Right ventricle myocardium inferior (tissue), 1 donor: Measurements from ENCODE around the gene GJA10. TPM values are rescaled to one million over a fixed set of nuclear protein-coding genes. Genes with fewer than 3 reads are reported as not detected.

Experiments
- ATAC-seq: fragments of 200-7000 bp; cut with Tn5 transposase; one replicate; pipeline ENCODE4 v1.9.1; 2020; ENCODE audit warnings: mild to moderate bottlenecking, moderate library complexity
- DNase-seq: peaks from one replicate; pipeline ENCODE4 v3.0.0; 2021; ENCODE audit errors: missing footprints
- intact Hi-C: fragments of 100-400 bp; cut with DNase I; formaldehyde crosslinking; loops from one replicate; pipeline ENCODE4 v1.11.0; 2022
- total RNA-seq: library from RNA; stranded (reverse); fragmentation: NEBNext Ultra II Directional; extraction: Animal tissue kit (Norgen Biotek cat#: 25700); gene quantifications from one replicate; pipeline ENCODE4 v1.2.1, GENCODE V29; 2021
- donor health status: DM: no; HTN: yes; CAD: no; lungs with severe emphysema.

Gene GJA10
- total RNA-seq, 1 donor from 2014 or later: not detected

DNA sequence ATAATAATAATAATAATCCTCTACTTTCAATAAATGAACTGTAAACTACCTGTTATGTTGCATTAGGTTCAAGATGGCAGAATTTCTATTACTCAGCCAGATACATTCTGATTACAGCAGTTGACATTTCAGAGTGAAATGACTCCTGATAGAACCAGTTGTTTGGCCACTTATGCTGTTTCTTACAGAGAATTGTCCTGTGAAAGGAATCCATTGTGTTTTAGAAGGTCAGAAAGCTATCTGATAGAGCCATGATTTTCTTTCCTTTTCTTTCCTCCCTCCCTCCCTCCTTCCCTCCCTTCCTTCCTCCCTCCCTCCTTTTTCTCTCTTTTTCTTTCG, 16.6 kb downstream of the GJA10 start:
- intact Hi-C loops: no loop called here
- DNase-seq (no peak), ATAC-seq (no peak)

DNA sequence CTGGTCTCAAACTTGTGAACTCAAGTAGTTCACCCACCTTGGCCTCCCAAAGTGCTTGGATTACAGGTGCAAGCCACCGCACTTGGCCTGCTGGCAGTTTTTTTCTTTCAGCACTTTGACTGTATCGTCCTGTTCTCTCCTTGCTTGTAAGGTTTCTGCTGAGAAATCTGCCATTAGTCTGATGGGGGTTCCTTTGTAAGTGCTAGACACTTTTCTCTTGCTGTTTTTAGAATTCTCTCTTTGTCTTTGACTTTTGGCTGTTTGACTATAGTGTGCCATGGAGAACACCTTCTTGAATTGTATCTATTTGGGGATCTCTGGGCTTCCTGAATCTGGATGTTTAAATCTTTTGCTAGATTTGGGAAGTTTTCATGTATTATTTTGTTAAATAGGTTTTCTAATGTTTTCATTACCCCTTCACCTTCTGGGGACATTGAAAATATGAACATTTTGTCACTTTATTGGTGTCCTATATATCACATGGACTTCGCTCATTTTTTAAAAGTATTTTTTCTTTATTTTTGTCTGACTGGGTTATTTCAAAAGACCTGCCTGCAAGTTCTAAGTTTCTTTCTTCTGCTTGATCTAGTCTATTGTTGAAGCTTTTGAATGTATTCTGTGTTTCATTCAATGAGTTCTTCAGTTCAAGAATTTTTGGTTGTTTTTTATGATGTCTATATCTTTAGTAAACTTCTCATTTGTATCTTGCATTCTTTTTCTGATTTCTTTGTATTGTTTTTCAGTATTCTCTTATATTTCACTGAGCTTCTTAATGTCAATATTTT, 22.1 kb downstream of the GJA10 start:
- ATAC-seq (no peak), DNase-seq (no peak)
- intact Hi-C loops: no loop called here

DNA sequence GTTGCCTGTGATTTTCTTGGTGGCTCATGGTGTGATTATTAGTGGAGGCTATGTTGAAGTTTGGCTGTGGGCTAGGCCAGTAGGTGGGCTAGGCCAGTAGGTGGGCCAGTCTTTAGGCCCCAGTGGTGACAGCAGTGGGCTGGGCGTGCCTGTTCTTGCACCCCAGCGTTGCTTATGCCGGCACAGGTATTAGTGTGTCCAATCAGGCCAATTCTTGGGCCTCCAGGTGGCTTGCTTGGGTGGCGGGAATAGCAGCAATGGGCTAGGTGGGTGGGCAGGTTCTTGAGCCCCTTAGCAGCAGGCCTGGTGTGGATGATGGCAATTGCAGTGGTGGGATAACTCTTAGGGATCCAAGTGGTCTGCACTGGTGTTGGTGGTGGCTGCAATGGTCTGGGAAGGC, 22.9 kb downstream of the GJA10 start:
- no peak for ATAC-seq
- no peak for DNase-seq
- intact Hi-C loops: no loop called here

DNA sequence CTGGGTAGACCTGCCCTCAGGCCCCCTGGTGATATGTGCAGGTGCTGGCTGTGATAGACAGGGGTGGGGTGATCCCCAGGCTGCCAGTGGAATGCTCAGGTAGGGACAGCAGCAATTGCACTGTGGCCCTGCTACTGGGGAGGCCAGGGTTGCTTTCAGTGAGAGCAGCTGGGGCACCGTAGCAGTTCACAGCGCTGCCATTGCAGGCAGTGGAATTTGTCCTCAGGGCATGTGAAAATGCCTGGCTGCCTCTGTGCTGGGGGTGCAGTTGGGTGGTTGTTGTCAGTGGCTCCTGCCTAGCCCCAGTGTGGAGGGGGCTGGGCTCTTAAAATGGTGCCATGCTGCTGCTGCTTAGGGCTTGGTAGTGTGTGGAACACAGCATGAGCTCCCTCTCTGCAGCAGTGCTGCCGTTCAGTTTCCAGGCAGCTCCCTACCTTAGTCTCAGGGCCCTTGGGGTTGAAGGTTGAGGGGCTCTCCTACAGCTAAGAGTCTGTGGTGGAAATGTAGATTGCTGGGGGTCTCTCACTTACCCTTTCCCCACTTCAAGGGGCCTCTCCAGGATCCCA, 23.6 kb downstream of the GJA10 start:
- intact Hi-C loops: no loop called here
- no peak for ATAC-seq
- DNase-seq: no peak

DNA sequence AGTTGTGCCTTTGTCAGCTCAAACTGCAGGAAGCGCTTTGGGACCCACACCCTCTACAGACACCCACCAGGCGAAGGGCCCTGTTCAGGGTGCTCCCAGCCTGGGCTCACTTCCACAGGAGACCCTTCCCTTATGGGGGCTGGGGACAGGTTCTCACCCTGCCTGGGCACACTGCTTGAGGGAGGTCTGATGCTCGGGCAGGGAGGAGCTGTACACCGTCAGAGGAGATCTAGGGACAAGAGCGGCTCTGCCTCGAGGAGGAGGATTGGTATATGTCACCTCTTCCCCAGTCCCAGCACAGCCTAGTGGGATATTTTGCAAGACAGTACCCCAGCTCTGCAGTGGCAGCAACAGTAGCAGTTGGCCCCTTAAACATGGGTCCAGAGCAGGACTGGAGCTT, 26.9 kb downstream of the GJA10 start:
- intact Hi-C loops: no loop called here
- ATAC-seq: no peak

DNA sequence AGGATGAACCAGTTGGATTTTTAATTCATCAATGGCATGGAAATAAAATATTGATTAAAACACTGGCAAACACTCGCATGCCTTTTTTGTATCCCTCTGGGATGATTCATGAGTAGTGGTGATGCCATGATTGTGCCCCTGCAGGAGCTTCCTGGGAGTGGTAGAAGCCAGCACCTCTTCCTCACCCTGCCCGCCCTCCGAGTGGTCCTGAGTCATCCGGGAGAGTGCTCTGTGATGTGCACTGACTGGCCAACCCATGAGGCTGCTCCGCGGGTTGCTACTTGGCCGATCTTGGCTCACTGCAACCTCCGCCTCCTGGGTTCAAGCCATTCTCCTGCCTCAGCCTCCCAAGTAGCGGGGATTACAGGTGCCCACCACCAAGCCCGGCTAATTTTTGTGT, 27.4 kb downstream of the GJA10 start:
- DNase-seq (no peak), ATAC-seq (no peak)
- intact Hi-C loops: no loop called here

More for the DNA sequence above, 26.9 kb downstream of the GJA10 start:
- DNase-seq: no peak

DNA sequence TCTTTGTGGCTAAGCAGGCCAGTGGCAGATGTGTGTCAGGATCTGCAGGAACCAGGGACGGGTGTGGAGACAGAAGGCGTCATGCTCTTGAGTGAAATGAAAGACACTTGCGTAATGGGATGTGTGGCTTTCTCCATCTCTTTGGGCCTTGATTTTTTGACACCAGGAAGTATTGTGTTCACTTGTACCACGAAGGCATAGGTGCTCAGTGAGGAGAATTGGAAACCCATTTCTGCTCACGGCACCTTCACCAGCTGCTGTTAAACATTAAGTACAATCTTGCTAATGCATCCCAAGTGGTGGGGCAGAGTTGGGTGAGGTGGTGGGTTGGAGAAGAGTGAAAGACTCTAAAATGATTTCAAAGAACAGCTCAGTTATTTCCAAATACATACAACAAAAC, 30.0 kb downstream of the GJA10 start:
- ATAC-seq: no peak
- intact Hi-C loops: no loop called here
- no peak for DNase-seq

DNA sequence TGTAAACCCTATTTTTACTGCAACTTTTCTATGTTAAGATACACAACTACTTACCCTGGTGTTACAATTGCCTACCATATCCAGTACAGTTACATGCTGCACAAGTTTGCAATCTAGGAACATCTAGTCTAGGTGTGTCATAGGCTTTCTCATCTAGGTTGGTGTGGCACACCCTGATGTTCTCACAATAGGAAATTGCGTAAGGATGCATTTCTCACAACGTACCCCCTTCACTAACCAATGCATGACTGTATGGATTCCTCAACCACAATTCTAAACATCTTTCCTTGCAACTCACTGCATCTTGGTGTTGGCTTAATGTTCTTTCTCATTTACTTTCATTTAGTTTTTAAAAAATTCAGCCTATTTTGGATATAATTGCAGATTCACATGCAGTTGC, 31.6 kb downstream of the GJA10 start:
- no peak for ATAC-seq
- intact Hi-C loops: no loop called here
- DNase-seq: no peak

DNA sequence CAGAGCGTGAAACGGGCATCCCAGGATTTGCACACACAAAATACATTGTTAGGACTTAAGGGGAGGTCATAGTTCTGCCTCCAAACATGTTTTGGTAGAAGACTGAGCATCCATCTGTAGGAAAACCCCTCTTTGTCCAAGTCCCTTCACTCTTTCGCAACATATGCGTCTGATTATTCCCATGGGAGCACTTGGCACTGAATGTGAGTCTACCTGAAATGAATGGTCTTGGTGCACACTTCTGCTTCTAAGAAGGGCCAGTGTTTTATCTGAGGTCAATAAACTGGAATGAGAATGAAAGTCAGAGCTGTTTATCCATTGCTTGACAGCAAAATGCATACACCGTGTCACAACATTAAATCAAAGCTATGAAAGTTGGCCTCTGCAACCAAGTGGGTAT, 33.0 kb downstream of the GJA10 start:
- ATAC-seq: no peak
- intact Hi-C loops: no loop called here
- DNase-seq: no peak

DNA sequence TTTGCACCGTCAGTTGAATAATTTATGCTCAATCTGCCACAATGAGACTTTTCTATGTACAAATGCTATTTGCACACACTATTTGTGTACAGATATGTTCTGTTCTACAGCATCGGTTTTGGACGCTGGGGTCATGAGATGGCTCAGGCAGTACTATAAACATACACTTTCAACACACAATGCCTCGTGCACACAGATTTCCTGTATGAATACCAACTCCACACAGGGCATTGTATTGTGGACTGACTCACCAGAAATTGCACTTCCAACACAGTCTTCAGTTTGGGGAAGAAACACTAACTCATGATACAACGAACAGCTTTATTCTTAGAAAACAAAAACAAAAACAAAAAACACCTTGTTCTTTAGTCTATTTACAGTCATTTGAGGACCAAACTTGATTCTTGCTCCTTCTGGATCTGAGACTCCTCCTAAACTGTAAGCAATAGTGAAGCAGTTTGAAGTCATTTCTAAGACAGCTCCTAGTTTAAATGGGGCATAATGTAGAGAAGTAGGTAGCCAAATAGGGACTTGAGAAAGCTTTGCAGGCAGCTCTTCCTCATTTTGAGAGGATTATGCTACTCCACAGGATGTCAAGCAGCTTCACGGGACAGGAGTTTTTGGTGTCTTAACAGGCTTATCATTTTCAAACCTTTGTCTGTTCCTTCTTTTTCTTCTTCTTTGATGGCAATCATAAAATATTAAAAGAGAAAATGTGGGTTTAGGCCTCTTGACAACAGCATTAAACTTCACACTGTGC, 33.7 kb downstream of the GJA10 start:
- no peak for ATAC-seq
- intact Hi-C loops: no loop called here
- no peak for DNase-seq

DNA sequence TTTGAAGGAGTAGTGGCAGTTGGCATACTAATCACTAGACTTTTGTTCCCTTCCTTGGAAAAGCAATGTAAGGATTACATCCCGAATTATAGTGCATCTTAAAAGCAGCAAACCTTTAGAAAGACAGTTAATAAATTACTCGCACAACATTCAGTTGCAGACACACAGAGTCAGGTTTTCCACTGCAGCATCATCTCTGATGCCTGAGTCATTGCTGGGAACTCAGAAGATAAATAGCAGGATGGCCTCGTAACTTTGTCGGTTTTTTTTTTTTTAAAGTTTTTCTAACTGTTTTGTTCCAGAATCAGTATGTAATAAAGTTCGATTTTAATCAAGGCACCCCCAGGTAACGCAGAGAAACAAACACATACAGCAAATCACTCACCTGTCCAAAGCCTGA, 34.3 kb downstream of the GJA10 start:
- intact Hi-C loops: no loop called here
- ATAC-seq (no peak), DNase-seq (no peak)

DNA sequence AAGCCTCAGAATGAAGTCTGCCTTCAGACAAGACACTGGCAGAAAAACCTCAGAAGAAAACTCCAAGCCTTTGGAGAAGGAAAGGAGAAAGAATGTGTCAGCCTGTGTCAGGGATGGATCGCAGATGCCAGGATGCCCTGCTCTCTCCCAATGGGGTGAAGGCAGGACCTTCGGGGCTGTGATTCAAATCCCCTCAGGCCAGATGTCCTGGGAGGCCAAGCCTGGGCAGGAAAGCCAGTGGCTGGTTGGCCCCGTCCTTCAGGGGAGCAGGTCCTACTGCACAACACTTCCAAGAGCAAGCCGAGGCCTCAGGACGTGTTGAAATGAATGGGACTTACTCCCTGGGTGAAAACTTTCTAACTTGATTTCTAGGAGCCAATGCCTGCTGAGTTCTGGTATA, 36.5 kb downstream of the GJA10 start:
- intact Hi-C loops: no loop called here
- DNase-seq (no peak), ATAC-seq (no peak)

DNA sequence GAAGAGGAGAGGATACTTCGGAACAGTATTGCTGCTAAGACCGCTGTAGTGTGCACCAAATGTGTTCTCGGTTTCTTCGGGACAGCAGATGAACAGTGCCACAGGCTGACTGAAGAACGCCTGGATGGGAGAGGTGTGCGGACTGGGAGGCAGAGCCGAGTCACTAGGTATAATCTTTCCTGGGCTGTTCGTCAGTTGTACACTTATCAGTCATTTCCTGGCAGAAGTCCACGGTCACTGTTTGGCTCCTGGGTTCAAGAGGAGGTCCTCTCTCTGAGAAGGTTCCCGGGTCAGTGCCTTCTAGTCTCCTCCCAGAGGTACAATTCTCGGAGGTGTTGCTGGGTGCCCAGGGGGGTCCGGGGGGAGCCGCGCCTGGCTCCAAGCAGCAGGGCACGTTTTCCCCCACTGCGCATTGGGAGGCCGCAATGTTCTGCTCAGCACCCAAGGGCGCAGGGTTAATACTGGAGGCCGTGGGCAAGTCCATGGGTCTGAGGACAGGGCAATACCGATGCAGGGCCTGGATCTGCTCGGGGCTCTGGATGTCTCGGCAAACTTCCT, 38.1 kb downstream of the GJA10 start:
- DNase-seq: no peak
- intact Hi-C loops: no loop called here

DNA sequence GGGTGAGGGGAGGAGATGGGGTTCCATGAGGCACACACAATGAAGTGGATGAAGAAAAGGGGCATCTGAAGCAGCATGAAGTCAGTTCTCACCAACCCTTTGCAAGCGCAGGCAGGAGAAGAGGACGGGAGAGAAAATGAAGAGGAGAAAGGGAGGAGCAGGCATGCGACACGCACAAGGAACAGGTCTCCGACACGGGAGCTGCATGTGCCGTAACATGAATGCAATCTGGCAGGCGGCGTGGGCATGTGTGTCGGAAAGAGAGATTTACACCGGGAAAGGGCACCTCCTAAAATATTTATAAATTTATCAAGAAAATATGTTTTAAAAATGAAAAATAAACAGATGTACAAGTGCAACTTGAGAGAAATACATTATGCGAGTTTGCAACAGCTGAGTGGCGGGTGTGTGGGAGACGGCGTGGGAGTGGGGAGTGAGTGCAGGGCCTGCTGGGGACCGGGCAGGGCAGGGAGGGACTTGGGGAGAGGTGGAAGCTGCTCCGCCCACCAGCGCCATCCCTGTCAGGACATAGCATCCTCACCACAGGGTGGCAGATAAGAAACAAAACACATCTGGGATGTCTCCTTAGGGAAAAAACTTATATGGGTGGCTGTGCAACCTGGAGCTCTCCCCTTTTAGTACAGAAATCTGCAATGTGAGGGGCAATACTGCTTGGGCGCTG, 40.6 kb downstream of the GJA10 start:
- no peak for ATAC-seq
- intact Hi-C loops: no loop called here
- DNase-seq: no peak

More for the DNA sequence above, 38.1 kb downstream of the GJA10 start:
- no peak for ATAC-seq

DNA sequence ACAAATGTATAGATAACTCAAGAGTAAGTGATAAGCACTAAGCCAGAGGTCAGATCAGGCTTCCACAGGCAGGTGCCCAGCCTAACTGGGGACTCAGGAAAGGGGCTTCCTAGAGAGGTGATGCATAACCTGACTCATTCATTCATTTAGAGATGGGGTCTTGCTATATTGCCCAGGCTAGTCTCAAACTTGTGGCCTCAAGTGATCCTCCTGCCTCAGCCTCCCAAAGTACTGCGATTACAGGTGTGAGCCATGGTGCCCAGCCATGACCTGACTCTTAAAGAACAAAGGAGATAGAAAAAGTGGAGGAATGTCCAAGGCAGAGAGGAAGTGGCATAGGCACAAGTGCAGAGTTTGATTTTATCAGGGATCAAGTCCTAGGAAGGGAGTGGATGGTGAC, 41.9 kb downstream of the GJA10 start:
- ATAC-seq (no peak), DNase-seq (no peak)
- intact Hi-C loops: no loop called here

DNA sequence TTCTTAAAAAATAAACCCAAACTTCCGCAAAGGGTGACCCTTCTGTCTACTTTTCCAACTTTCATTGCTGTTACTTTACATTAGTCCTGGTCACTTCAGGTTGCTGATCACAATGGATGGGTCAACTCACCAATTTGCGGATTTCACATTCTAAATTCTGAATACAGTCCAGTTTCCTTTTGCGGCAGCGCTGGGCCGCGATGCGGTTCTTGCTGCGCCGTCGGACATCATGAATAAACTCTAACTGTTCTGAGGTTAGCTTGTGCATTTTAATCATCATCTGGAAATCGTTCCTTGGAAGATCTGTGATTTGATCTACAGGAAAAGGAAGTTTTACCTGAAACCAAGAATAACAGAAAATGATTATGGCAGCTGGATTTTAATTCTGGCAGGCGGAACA, 43.7 kb downstream of the GJA10 start:
- ATAC-seq (no peak), DNase-seq (no peak)
- intact Hi-C loops: no loop called here

DNA sequence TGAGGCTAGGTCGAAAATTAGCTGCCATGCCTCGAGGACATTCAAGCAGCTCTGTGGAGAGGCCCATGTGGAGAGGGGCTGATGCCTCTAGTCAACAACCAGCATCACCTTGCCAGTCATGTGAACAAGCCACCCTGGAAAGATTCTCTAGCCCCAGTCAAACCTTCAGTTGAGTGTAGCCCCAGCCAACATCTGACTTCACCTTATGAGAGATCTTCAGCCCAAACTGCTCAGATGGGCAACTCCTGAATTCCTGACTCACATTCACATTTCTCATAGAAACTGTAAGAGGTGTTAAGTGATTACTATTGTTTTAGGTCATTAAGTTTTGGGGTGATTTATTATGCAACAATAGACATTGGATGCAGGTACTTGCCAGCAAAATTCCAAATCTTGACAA, 44.9 kb downstream of the GJA10 start:
- ATAC-seq (no peak), DNase-seq (no peak)
- intact Hi-C loops: no loop called here

DNA sequence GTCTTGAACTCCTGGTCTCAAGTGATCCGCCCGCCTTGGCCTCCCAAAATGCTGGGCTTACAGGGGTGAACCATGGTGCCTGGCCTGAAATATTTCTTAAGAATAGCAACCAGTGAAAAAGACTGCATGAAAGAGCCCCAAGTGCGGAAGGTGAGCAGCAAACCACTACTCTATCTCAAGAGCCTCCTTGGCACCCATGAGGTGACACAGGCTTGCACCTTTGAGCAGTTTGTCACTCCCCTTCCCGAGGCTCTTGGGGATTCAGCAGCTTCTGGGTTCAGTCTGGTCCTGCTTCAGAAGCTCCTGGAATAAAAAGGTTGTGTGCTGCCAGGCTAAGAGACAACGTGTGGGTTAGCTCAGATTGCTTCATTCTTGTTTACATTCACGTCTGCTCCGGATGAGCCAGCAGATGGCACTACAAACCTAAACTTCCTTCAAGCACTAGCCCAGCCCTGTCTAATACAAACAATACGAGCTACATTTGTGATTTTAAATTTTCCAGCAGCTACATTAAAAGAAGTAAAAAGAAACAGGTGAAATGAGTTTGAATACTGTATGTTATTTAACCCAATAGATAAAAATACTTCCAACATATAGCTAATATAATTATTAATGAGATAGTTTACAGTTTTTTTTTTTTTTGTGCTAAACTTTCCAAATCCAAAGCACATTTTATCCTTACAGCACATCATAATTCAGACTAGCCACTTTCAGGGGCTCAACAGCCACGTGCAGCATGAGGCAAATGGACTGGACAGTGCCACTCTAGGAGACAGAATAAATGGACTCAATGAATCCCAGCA, 46.2 kb downstream of the GJA10 start:
- ATAC-seq (peak; percentile 80), DNase-seq (no peak)
- intact Hi-C loops: loop anchor here (1.0 to 10.0 kb wide), 2 partner anchors 454 to 539 kb away; no protein-coding TSS in a partner anchor
